Activated T-cell treated with anti-CD3 and anti-CD28 coated beads for 24 hours (primary cell): Measurements from ENCODE around the gene TYMP.
"Not testable (repeated sequence)": the region's sequence is repeated elsewhere in the genome, so short reads cannot be mapped to it uniquely, and the experiment has no call there.

Source experiments
- DNase-seq: peaks from one replicate; pipeline ENCODE4 v3.0.0-alpha.2; 2020; ENCODE audit warnings: low read depth

Gene TYMP

DNA sequence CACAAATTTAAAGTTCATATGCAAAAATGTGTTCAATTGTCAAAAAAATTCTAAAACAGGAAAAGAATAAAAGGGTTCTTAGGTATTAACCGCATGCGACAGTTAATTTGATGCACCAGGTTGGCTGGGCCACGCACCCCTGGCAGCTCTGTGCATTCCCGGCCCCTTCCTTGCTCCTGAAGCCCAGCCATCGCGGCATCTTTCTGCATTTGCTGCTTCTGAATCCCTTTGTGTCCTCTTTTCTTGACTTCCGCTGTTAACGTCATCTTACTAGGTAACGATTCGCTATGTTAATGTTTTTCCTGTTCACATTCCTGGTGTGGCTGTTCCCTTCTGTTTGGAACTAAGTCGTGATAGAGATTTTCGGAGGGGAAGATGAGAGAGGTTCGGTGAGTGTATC, 8.0 kb upstream of the TYMP start:
- no peak for DNase-seq

DNA sequence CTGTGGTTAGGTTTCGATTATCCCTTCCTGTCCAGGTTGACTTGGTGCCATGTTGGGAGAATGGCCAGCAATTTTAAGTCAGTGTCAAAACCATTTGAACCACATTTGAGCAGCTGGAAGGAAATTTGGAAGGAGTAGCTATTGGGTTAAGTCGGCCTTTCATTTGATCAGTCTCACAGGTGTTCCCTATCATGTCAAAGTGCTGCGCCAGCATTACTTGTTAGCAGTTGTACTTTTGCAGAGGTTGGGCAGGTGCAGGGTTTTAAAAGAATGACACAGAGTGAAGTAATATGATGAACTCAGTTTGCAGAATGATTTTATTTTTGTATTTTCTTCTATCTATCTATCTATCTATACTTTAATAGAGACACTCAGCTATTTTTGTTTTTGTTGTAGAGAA, 6.4 kb upstream of the TYMP start:
- DNase-seq = no peak

DNA sequence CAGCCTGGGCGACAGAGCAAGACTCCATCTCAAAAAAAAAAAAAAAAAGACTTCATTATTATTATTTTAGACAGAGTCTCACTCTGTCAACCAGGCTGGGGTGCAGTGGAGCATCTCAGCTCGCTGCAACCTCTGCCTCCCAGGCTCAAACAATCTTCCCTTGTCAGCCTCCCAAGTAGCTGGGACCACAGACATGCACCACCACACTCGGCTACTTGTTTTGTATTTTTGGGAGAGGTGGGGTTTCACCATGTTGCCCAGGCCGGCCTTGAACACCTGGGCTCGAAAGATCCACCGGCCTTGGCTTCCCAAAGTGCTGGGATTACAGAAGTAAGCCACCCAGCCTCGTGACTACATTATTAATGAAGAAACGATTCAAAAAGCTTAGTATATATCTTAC, 5.3 kb upstream of the TYMP start:
- no peak for DNase-seq

DNA sequence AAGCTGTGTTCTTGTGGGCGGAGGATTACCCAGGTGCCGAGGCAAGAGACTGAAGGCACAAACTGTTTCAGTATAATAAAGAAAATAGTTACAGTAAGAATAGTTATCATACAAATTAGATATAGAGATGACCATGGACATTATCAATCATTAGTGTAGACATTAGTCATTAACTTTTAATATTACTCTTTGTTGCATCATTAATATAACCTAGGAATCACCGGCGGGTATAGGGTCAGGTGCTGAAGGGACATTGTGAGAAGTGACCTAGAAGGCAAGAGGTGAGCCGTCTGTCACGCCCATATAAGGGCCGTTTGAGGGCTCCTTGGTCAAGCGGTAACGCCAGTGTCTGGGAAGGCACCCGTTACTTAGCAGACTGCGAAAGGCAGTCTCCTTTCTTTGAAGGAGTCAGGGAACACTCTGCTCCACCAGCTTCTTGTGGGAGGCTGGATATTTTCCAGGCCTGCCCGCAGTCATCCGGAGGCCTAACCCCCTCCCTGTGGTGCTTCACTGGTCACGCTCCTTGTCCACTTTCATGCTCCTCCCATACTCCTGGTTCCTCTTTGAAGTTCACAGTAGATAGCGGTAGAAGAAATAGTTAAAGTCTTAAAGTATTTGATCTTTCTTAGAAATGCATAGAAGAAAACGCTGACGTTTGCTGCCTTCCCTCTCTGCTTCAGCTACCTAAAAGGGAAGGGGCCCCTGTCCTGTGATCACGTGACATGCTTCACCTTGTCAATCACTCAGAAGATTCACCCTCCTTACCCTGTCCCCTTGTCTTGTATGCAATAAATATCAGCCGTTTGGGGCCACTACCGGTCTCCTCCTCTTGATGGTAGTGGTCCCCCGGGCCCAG, 4.3 kb upstream of the TYMP start:
- DNase-seq = not testable (repeated sequence)

DNA sequence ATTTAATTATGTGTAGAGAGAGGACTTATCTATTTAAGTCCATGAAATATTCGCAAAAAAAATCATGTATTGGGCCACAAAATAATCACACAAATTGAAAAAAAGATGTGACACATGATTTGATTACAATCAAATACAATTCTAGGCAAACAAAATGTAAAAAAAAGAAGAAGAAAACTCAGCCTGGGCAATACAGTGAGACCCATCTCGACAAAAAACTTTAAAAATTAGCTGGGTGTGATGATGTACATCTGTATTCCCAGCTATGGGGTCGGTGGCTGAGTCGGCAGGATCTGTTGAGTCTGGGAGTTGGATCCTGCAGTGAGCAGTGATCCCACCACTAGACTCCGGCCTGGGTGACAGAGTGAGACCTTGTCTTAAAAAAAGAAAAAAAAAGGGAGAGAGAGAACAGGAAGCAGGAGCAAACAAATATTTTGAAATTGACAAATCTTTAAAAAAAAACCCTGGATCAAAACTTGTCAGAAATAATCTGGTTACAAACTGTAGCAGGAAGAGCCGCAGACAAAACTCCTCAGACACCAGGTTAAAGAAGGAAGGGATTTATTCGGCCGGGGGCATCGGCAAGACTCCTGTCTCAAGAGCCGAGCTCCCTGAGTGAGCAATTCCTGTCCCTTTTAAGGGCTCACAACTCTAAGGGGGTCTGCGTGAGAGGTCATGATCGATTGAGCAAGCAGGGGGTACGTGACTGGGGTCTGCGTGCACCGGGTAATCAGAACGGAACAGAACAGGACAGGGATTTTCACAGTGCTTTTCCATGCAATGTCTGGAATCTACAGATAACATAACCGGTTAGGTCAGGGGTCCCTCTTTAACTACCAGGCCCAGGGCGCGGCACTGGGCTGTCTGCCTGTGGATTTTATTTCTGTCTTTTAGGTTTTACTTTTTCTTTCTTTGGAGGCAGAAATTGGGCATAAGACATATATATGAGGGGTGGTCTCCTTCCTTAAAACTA, 3.3 kb upstream of the TYMP start:
- no peak for DNase-seq

DNA sequence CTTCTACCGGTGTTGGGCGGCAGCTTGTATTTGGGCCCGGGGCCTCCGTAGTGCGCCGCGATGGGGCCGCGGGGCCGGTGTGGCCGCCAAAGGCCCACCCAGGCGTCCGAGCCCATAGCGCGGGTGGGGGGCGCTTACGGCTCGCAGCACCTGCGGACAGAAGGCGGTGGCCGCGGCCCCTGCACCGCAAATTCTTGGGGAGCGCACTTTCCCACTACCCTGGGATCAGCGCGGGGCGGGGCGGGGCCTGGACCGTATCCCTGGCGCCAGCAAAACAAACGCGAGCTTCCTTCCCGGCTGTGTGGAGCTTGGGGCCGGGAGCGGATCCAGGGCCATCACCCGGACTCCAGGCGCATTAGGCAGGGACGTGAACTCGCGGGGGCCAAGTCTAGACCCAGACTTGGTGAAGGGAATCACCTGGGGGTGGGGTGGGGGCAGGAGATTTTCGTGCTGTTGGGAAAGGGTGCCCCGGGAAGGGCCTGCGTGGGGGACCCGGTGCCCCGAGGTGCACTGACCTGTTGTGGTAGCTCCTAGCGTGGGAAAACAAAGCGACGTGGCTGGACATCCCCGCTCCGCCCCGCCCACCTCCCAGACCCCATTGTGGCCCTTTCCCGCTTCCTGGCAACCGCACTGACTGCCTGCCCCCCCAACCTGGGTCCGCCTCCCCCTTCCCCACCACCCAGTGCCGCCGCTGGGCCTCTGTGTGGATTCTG, 2.3 kb upstream of the TYMP start:
- DNase-seq = no peak

DNA sequence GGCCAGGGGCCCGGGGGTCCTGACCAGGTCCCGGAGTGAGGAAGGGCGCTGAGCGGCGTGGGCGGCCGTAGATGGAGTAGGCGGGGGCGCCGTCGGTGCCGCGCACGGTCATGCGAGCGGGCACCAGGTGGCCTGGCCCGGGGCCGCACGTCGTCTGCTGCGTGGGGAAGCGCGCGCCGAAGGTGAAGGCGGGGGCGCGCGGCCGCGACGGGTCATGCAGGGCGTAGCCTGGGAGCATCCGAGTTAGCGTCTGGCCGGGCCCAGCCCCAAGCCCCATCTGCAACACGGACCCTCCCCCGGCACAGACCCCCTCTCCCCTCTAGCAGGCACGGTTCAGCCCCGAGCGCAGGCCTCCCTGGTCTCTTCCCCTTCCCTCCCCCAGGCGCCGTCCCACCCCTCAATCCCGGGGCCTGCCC, 1.7 kb upstream of the TYMP start:
- peak; percentile 55 for DNase-seq

DNA sequence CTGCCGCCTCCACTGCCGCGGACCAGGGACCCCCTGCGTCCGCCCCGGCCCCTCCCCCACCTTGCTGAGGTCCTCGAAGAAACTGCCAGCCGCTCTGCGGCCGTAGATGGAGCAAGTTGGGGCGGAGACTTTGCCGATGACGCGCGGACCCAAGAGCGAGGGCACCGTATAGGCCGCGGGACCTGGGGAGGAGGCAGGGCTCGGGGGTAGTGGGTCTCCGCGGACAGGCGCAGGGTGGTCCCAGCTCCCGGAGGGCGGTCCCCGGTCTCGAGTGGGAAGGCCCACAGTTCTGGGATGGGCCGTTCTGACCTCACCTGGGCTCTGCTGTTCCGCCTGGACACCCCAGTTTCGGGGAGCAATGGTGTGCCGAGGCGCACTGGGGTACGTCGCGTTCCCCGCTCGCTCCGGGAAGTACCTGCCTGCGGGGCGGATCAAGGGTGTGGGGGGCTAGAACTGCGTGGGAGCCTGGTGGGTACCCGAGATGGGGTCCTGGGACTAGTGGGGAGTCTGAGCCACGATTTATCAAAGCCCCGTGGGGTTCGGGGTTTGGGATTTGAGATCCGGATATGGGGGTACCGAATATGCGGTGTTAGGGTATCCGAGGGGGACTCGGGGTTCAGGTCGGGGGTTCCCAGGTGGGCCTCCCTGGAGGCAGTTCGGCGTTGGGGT, 1.2 kb upstream of the TYMP start:
- peak; percentile 77 for DNase-seq

DNA sequence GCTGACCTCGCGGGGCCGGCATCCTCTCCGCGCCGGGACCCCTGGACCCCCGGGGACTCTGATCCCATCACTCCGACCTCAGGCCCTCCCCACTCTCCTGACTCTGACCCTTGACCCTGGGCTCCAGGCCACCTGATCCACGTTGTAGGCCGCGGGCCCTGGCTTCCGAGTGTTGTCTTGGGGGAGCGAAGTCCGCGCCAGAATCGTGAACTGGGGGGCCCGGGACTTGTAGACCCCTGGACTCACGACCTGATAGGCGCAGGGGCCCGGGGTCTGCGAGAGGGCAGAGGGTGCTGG, 716 bp upstream of the TYMP start:
- no peak for DNase-seq

DNA sequence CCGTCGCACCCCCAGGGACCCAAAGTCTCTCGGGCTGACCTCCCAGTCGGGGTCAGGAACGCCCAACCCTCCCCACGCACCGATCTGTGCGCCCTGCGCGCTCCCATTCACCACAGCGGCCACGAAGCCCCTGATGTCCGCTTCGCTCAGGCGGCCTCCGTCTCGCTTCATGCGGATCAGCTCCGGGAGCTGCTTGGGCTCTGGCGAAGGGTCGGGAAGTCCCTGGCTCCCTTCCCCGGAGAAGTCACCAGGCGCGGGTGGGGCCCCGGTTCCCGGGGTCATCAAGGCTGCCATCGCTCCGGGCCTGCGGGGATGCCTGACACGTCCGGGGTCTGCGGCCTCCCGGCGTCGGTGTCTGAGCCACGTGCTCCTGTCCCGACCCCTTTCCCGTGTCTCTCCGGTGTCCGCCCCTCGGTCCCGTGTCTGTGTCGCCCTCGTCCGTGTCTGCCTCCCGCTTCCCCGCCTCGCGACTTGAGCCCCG, 356 bp downstream of the TYMP start:
- DNase-seq = no peak

DNA sequence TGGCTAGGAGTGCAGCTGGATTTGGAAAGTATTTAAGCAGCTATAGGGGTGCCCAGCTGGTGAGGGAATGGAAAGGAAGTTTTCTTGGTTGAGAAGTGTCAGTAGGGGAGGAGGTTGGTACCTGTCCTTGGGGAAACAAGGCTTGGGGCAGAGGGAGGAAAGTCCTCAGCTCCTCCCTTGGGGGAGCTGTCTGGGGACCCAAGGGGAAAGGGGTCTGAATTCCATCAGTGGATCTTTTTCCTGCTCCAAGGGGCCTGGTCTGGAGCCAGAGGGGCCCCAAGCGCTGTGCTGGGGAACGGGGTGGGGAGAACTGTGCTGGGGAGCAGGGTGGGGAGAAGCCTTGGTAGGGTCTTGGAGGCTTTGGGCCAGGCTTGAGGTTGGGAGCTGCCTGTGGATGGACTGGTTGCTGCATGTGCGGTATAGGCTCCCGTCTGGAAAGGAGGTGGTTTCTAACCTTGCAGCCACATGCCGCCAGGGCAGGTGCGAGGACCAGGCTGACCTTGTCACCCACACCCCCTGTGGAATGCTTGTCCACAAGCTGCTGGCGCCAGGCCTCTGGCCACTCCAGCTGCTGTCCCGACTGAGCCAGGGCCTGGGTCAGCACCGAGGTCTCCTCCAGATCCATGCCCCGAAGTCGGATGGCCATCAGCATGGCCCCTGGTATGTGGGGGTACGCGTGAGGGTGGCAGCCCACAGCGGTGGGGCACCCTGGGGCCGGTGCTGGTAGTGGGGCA, 963 bp downstream of the TYMP start:
- no peak for DNase-seq

DNA sequence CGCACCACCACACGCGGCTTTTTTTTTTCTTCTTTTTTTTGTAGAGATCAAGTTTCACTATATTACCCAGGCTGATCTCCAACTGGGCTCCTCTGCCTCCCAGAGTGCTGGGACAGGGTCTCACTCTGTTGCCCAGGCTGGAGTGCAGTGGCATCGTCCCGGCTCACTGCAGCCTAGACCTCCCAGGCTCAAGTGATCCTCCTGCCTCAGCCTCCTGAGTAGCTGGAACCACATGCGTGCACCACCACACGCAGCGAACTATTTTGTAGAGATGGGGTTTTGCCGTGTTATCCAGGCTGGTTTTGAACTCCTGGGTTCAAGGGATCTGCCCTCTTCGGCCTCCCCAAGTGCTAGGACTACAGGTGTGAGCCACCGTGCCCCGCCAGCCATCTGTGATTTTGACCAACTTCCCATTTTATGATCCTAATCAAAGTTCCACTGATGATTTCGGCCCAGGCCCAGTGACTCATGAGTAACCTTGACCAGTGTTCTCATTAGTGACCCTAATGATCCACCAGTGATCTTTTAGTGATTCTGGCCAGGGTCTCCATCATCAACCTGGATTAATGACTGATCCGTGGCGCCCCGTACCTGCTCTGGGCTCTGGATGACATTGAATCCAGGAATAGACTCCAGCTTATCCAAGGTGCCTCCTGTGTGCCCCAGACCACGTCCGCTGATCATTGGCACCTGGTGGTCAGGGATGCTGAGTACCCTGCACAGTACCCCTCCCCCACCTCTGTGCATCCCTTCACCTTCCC, 1.7 kb downstream of the TYMP start:
- no peak for DNase-seq

DNA sequence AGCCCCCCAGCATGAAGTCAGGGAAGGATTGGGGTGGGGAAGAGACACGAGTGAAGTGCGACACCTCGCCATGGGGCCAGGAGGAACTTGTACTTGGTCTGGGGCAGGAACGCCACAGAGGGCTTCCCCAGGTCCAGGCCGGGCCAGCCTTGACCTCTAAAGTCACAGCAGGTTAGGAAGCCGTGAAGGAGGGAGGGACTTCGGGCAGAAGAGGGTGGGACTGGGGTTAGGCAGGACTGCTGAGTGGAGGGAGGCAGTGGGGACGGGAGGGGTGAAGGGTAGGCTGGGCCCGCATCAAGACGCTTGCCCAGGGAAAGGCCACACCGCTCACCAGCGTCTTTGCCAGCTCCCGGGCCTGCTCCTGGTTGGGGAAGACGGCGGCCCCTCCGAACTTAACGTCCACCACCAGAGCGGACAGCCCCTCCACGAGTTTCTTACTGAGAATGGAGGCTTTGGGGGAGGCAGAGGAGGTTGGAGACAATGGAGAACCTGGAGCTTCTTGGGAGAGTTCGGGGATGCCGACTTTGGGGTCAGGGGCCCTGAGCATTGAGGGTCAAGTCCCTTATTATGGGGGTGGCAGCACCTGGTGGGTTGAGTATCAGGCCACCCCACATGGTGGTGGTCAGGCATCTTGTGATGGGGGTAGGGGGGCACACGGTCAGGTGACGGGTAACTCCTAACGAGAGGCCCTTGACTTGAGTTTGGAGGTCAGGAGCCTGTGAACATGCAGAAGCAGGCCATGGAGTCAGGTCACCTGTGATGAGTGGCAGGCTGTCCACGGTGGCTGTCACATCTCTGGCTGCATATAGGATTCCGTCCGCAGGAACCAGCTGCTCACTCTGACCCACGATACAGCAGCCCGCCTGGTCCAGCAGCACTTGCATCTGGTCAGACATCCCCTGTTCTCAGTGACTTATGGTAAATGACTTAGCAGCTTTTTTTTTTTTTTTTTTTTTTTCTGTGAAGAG, 2.7 kb downstream of the TYMP start:
- no peak for DNase-seq

DNA sequence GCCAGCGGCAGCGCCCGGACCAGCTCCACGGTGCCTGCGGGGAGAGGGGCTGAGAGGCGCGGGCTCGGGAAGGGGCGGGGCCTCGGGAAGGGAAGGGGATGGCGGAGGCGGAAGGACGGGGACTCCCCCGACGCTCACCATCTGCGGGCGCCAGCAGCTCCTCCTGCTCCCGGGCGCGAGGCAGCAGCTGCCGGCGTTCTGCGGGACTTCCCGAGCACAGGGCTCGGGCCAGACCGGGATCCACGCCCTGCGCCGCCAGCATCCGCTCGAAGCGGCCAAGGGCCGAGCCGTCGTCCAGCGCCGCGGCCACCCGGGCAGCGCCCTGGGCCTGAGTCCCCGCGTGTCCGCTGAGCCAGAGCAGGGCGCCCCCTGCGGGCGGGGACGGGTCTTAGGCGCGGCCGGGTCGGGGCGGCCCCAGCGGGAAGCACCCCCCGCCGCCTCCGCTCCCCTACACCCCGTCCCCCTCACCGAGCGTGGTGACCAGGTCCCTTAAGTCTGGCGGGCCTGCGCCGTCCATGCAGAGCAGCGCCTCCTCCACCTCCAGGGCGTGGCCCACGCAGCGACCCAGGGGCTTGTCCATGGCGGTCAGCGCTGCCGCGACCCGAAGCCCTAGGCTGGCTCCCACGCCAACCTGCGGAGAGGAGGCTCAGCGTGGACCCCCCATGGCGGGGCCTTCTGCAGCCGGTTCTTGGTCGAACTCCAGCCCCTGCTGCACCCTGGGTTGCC, 3.5 kb downstream of the TYMP start:
- peak; percentile 80 for DNase-seq

DNA sequence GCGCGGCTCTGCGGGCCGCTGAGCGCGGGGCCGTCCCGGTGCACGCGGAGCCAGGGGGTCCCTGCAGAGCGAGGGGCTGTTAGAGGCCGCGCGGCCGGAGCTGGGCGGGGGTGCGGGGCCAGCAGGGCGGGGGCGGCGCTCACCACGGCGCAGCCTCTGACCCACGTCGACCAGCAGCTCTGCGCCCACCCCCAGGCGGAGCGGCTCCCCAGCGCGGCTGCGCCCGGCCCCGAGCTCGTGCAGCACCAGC, 4.0 kb downstream of the TYMP start:
- DNase-seq = no peak

DNA sequence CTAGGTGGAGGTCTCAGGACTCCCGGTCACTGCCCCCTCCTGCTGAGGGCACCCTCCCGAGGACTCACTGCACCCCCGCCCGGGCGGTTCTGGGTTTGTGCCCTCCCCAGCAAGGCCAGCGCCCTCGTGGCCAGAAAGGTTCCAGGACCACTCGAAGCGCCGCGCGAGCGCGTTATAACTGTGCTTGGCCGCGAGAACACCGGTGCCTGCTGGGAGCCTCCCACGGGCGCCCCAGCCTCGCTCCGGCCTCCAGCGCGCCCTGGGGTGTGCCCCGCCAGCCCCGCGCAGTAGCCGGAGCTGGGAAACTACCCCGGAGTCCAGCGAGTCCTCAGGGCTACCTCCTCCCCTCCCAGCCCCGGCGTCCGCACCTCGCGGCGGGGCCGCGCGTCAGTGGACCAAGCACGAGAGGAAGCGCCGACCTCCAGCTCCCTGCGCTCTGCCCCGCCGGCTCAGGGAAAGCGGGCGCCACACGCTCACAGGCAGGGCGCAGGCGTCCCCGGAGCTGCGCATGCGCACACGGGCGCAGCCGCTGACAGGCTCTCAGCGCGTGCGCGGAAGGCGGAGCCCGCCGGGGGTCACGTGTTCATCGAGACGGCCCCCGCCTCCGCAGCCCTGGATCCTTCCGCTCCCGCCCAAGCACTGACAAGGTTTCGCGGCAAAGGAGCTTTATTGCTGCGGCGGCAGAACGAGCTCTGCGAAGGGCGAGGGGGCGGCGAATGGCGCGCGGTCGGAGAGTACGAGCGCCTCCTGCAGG, 4.5 kb downstream of the TYMP start, which contains the start of gene SCO2:
Gene SCO2, minus strand, starts transcription at position 495 of the 754 bp plus-strand sequence. CDS start 1,187 bp downstream, outside the sequence.
- peak; percentile 97 for DNase-seq

DNA sequence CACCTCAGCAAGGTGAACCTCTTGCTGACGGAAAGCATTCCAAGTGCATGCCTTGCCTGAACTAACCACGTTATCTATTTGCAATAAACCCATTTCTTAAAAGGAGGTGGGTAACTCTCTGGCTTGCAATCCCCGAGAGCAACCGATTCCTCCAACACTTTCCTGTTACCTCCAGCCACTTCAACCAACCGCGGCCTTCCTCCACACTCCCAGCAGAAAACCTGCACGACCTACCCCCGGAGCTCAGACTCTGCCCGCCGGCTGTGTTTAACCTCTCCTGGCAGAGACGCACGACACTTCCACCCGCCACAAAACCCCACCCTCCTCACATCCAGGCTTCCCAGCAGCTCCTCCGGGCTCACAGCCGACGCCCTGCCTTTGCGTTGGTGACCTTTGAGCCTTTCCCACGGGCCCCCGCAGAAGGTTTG, 5.1 kb downstream of the TYMP start:
- DNase-seq = no peak
